Panc1 (cell line): ENCODE data around the gene PROM2. TPM values are rescaled to one million over a fixed set of nuclear protein-coding genes. Genes with fewer than 3 reads are reported as not detected.

ENCODE experiments used
- ATAC-seq: fragments of 200-7000 bp; cut with Tn5 transposase; 2 replicates; pipeline ENCODE4 v1.9.1; 2020; ENCODE audit warnings: mild to moderate bottlenecking, moderate library complexity
- BruUV-seq: library from RNA; stranded (reverse); fragments of 400-500 nt; replicated peaks from 2 replicates; lab custom pipeline; 2021; lab: Mats Ljungman, UMichigan
- CTCF ChIA-PET: fragments of 300-600 bp; sonication (Branson Sonifier 250); formaldehyde crosslinking; loops from one replicate; lab custom pipeline; 2022; ENCODE audit warnings: antibody characterized with exemption; lab: Charles Lee
- POLR2A ChIA-PET: fragments of 300-600 bp; sonication (Branson Sonifier 250); formaldehyde crosslinking; loops from one replicate; lab custom pipeline; 2022; ENCODE audit warnings: antibody characterized with exemption; lab: Charles Lee
- DNase-seq: peaks from one replicate; pipeline ENCODE4 v3.0.0-alpha.2; 2010; ENCODE audit warnings: low read depth, low spot score
- H3K27ac ChIP-seq: 2 replicates; pipeline ENCODE4 v1.5.1; 2011; ENCODE audit warnings: mild to moderate bottlenecking, low read length, inconsistent platforms
- H3K27me3 ChIP-seq: fragments of 200-500 bp; sonication (Bioruptor generic); 2 replicates; pipeline ENCODE4 v1.6.0; 2014; ENCODE audit warnings: low read length, inconsistent platforms; ENCODE audit not compliant: control insufficient read depth, insufficient read depth
- H3K36me3 ChIP-seq: fragments of 200-500 bp; sonication (Bioruptor generic); 2 replicates; pipeline ENCODE4 v1.5.1; 2014; ENCODE audit warnings: inconsistent platforms, mild to moderate bottlenecking, low read length, moderate library complexity; ENCODE audit not compliant: control insufficient read depth, insufficient read depth
- H3K4me1 ChIP-seq: 2 replicates; pipeline ENCODE4 v1.5.1; 2011; ENCODE audit warnings: inconsistent platforms, mild to moderate bottlenecking, low read length, moderate library complexity; ENCODE audit not compliant: control insufficient read depth, insufficient read depth
- H3K4me3 ChIP-seq, 2 experiments: 2 replicates each; pipeline ENCODE4 v1.5.1; 2011 to 2012; ENCODE audit warnings: low read depth in 2 of 2, low read length in 2 of 2, mild to moderate bottlenecking in 2 of 2, inconsistent platforms in 1 of 2, moderate library complexity in 1 of 2
- H3K9me3 ChIP-seq: fragments of 200-500 bp; sonication (Bioruptor generic); 2 replicates; pipeline ENCODE4 v1.5.1; 2014; ENCODE audit warnings: low read depth, mild to moderate bottlenecking, inconsistent platforms, low read length, moderate library complexity; ENCODE audit not compliant: control insufficient read depth, insufficient read depth
- POLR2AphosphoS5 ChIP-seq: IDR thresholded peaks from 2 replicates; pipeline ENCODE4 v1.6.1; 2012; ENCODE audit warnings: mild to moderate bottlenecking, low read depth, low read length, moderate library complexity
- REST ChIP-seq, 2 experiments: IDR thresholded peaks; 2 replicates each; pipeline ENCODE4 v1.6.1; 2011 to 2012; ENCODE audit warnings: low read depth in 2 of 2, control low read depth in 1 of 2, low read length in 1 of 2, mild to moderate bottlenecking in 1 of 2, moderate library complexity in 1 of 2; ENCODE audit not compliant: insufficient read depth in 1 of 2
- SIN3A ChIP-seq: IDR thresholded peaks from 2 replicates; pipeline ENCODE4 v1.6.1; 2012; ENCODE audit warnings: low read depth, mild to moderate bottlenecking, low read length, moderate library complexity, borderline replicate concordance; ENCODE audit not compliant: insufficient read depth
- TCF7L2 ChIP-seq: IDR thresholded peaks from 2 replicates; pipeline ENCODE4 v1.6.1; 2011; ENCODE audit warnings: mild to moderate bottlenecking, low read depth, low read length, inconsistent platforms
- in situ Hi-C: cut with HindIII; loops from 2 replicates; pipeline ENCODE4 v1.10.0; 2016; ENCODE audit warnings: low sequenced_read_pairs, low pct_unique_long_range_greater_than_20kb
- intact Hi-C: fragments of 100-400 bp; cut with micrococcal nuclease; formaldehyde crosslinking; loops from one replicate; pipeline ENCODE4 v1.10.0; 2022; ENCODE audit not compliant: unreplicated experiment
- total RNA-seq: library from RNA; stranded (reverse); gene quantifications from one replicate; pipeline ENCODE4 v1.2.1, GENCODE V29; 2021; ENCODE audit not compliant: unreplicated experiment
- TF ChIP-seq, protein P1 (sequence below): fragments of 450-650 bp; IDR thresholded peaks from 2 replicates; pipeline ENCODE4 v1.5.1; 2017; ENCODE audit warnings: mild to moderate bottlenecking

PROM2 gene
- total RNA-seq, 1 experiment from 2014 or later: 1.4 TPM

GRCh38 chr2:95298486-95299111 lies 24.4 kb downstream of the PROM2 start:
- ATAC-seq (no peak), DNase-seq (no peak)
- intact Hi-C loops: no loop called here
- Histone ChIP-seq H3K9me3 (no peaks in the 10 kb centered on the region), H3K36me3 (no peaks in the 10 kb centered on the region), H3K4me3 (no peak overlapping the region), H3K4me1 (no peaks in the 10 kb centered on the region), H3K27me3 (no peaks in the 10 kb centered on the region), H3K27ac (no peak overlapping the region)
- TF ChIP-seq REST (IDR thresholded peaks at IDR 0.05; ENCODE audit: insufficient read depth in 1 of 2, low read depth in 2 of 2, low read length in 1 of 2) (no peak), TCF7L2 (no peak), SIN3A (no peak), POLR2AphosphoS5 (no peak)
- TF ChIP-seq, protein P1, sequence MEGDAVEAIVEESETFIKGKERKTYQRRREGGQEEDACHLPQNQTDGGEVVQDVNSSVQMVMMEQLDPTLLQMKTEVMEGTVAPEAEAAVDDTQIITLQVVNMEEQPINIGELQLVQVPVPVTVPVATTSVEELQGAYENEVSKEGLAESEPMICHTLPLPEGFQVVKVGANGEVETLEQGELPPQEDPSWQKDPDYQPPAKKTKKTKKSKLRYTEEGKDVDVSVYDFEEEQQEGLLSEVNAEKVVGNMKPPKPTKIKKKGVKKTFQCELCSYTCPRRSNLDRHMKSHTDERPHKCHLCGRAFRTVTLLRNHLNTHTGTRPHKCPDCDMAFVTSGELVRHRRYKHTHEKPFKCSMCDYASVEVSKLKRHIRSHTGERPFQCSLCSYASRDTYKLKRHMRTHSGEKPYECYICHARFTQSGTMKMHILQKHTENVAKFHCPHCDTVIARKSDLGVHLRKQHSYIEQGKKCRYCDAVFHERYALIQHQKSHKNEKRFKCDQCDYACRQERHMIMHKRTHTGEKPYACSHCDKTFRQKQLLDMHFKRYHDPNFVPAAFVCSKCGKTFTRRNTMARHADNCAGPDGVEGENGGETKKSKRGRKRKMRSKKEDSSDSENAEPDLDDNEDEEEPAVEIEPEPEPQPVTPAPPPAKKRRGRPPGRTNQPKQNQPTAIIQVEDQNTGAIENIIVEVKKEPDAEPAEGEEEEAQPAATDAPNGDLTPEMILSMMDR: no peak
- in situ Hi-C loops: no loop called here
- no TSS peak for BruUV-seq
- ChIA-PET CTCF (no interaction called here), POLR2A (interaction anchor here (0.7 kb wide), 1 partner anchor 538 kb away, joined by 3 read pairs; no protein-coding TSS in a partner anchor)

DNA sequence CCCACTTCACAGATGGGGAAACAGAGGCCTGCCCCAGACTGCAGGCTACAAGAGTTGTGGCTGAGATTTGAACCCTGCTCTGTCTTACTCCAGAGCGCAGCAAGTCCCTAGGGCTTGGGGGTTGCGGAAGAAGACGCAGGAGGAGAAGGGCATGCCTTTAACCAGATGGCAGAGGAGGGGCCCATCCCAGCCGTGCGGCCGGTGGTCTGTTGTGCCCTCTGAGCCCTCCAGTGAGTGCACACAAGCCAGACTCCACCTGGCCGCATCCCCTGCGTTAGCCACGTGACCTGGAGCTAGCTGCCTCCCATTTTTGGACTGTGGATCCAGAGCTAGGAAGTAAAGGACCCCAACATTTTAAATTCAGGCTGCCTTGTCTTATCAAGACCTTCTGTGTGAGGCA lies 25.7 kb downstream of the PROM2 start:
- intact Hi-C loops (no loop called here), in situ Hi-C loops (no loop called here)
- BruUV-seq: no TSS peak
- Histone ChIP-seq H3K9me3 (no peaks in the 10 kb centered on the region), H3K4me1 (no peaks in the 10 kb centered on the region), H3K4me3 (no peak overlapping the region), H3K27me3 (no peaks in the 10 kb centered on the region), H3K27ac (no peak overlapping the region), H3K36me3 (no peaks in the 10 kb centered on the region)
- DNase-seq: no peak
- POLR2A ChIA-PET: no interaction called here
- CTCF ChIA-PET: no interaction called here
- no peak for ATAC-seq
- TF ChIP-seq REST (IDR thresholded peaks at IDR 0.05; ENCODE audit: insufficient read depth in 1 of 2, low read depth in 2 of 2, low read length in 1 of 2) (no peak), POLR2AphosphoS5 (no peak), TCF7L2 (no peak), SIN3A (no peak)
- TF ChIP-seq, protein P1: no peak
